KBM-7 (cell line): ENCODE data around the gene PRRT1.
A peak's percentile ranks its signal among the peaks of the same experiment; 100 is the strongest.
"Not testable (repeated sequence)": the region's sequence is repeated elsewhere in the genome, so short reads cannot be mapped to it uniquely, and the experiment has no call there.

Experiments used
- DNase-seq: peaks from one replicate; pipeline ENCODE4 v3.0.0-alpha.2; 2015
- in situ Hi-C: fragments of 300-500 bp; cut with MboI; formaldehyde crosslinking; loops from 2 replicates; pipeline ENCODE4 v1.14.3; 2020; ENCODE audit warnings: low sequenced_read_pairs, low pct_unique_long_range_greater_than_20kb, mixed read lengths

The PRRT1 gene

DNA sequence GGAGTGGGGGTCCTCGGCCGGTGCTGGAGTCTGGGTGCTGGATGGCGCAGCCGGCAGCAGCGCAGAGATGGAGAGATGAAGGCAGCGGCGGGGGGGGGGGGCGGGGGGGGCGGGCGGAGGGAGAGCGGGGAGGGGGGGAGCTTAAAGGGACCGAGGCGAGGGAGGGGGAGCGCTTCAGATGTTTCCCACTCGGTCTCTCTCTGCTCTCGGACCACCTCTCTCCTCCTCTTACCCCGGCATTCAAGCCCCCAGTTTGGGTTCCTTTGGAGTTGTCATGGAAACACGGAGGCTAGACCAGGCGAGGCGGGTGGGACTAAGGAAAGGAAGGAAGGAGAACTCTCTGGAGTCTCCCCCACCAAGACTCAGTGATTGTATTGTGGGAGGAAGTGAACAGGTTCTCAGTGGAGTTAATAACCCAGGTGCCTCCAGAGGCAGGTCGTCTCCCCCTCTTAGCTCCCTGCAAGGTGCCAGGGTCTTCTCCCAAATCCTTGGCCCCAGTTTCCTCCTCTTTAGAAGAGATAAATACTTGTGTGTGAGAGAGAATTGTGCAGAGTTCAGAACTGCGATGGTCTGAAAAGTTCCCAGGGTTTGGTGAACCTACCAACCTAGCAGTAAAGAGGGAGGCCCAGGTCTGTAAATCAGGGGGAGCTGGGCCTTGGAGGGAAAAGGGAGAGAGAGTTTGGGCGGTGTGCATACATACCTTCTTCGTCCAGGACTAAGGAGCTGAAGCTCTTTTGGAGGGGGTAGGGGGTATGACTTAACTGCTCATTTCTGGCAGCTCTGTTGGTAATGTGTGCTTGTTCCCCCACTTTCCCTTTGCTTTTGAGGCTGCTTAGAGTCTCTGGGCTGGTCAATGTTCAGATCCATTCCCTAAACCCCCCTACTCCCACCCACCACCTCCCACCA, at the start of gene PRRT1:
Gene PRRT1, minus strand, starts transcription at position 77 of the 906 bp plus-strand sequence. CDS start 112 bp downstream, outside the sequence.
- in situ Hi-C loops, result no loop called here
- DNase-seq, result no peak

DNA sequence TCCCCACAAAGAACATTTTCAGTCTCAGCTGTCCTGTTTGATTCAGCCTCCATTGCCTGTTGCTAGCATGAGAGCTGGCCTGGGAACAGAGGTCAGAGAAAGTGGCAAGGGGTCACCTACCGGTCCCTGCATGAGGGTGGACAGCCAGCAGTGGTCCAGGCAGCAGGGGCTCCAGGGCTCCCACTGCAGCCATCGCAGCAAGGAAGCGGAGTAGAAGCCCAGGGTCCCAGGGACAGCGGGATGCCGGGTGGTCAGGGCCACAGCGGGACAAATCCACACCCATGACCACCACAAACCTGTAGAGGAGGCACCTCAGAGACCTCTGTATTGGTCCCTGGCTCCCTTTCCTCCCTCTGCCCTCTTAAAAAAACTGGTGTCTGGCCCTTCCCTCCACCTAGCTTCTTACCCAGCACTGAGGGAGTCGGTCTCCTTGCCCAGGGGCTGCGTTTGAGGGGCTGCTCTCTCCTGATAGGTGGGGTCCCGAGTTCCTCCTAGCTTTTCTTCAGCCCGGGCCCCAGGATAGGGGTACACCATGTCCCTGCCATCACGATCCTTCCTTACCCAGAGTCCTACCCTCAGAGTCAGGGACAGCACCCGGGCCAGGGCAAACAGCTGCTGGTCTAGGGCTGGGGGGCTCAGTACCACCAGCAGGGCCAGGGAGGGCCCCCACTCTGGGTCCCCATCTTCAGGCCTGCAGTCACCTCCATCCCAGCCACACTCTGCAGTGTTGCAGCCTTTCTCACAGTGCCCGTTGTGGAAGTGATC, 49.2 kb upstream of the PRRT1 start:
- DNase-seq, result no peak
- in situ Hi-C loops, result no loop called here

DNA sequence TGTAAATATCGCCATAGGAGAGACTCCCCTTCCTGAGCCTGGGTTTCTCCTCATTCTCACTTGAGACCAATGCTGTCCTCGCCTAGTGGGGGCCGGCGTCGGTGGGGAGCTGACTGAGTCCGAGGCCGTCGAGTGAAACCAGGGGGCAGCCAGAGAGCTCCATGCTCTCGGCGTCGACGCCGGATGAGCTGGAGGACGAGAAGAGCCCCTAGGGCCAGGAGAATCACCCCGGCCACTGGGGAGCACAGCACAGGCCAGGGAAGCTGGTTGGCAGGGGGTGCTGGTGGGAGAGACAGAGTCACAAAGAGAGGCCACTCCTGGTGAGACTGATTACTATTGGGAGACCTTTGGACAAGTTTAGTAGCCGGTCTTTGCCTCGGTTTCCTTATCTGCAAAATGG, 47.1 kb upstream of the PRRT1 start:
- DNase-seq, result no peak
- in situ Hi-C loops, result no loop called here

DNA sequence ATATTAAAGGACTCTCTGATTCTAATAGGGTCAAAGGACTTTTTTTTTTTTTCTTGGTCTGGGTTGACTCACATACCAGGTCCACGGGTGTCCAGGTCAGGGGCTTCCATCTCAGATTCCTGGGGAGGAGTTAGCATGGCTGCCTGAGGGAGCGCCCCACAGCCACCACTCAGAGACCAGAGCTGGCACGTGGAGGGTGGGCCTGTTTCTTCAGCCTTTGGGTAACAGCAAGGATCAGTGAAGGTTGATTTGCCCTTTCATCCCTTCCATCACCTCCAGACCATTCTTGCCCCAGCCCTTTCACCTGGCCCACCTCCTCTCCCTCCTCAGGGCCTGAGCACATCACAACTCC, 46.6 kb upstream of the PRRT1 start:
- DNase-seq, result no peak
- in situ Hi-C loops, result no loop called here

DNA sequence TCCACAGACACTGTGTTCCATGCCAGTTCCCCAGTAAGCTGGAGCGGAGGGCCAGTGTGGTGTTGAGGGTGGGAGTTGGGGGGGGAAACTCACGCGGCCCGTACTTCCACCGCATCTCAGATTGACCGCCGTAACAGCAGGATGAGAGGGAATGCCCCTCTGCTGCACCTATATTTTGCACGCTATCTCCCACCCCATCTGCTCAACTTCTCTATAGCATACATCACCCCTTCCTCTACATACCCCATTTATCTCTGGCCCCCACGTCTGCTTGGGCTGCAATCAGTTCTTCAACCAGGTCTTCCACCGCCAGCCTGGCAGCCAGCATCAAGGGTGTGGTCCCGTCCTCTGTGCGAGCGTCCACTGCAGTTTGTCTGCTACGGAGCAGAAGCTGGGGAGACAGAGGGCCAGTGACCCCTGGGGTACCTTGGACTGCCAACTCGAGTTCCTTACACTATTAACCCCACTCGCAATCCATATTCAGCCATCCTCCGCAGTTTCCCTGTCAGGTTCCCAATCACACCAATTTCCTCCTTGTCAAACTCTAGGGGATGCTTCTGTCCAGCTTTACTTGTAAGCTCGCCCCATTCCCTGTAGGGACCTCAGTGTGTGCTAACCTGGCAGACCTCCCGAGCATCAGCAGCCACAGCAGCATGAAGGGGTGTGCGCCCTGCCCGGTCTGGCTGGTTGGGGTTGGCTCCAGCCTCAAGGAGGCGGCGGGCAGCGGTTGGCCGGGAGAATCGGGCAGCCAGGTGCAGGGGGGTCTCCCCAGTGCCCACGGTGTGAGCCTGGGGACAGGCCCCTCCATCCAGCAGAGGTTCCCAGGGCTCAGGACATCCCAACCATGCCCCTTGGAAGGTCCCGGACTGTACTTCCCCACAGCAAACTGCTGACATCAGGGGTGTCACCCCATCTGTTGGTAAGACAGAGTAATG, 45.2 kb upstream of the PRRT1 start:
- in situ Hi-C loops, result no loop called here
- DNase-seq, result no peak

DNA sequence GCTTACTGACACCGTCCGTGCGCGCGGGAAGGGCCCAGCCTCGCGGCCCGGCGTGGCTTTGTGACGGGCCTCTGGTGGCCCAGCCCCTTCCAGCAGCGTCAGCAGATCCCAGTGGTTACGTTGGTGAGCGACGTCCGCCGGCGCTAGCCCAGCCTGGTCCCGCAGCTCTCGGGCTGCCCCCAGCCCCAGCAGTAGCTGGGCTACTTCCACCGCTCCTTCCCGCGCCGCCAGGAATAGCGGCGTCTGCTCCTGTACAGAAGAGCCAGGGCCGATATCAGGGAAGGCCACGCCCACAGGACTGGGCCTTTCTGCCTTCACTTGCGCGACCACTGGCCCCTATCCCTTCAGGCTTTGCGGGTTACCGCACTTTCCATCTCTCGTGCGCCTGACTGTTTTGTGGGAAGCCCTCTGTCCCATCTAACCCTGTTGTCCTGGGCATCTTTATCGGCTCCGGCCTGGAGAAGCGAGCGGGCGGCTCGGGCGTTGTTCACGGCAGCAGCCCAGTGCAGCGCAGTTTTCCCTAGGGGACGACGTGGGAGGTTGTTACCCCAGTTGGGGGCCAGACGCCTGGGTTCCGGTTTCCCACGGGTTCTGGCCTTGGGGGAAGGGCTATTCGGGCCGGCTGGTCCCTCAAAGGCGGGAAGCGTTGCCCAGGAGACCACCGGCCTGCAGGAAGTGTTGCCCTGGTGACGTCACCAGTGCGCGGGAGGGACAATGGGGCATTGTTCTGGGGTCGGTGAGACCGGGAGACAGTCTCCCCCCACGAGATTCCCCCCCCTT, 44.4 kb upstream of the PRRT1 start:
- peak; percentile 67 for DNase-seq
- in situ Hi-C loops, result no loop called here

DNA sequence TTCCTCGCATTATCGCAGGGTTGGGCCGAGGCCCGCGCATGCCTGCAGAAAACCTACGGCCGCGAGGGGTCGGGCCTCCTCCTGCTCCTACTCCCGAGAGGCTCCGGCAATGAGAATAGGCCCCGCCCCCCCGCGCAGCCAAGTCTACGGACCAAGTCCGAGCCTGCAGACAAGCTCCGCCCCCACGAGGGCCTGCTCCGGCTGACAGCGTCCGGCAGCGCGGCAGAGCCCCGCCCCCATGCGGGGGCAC, 43.8 kb upstream of the PRRT1 start:
- in situ Hi-C loops, result no loop called here
- peak; percentile 99 for DNase-seq

DNA sequence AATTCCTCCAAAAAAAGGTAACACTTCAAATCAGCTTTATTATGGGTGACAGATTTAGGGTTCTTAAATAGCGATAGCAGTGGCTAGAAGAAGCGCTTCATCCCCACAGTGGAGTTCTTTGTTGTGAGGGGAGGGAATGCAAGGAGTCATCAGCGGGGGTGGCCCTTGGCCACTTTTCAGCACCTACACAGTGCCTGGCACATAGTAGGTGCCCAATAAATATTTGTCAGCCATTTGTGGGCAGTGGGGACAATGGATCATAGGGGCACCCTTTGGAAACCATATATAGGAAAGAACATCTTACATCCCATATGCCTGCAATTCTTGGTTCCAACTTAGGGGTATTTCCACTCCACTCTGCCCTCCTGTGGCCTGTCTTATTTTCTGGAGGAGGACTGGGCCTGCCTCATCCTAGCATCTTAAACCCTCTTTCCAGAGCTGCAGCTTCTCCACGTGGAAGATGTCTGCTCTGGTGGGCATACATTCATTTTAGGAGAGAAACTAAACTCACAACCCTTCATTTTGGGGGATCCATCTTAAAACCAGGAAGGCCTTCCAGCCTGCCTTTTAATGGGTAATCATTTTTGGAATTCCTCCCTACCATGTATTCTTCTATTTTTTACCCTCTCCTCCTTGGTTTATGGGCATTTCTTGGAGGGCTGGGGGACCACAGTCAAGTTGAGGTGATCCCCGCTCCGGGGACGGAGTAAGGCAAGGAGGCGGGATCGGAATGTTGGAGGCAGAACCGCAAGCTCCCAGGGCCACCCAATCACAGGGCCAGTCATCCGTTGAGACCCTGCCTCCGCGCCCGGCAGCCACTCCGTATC, 43.3 kb upstream of the PRRT1 start:
- in situ Hi-C loops, result no loop called here
- peak; percentile 70 for DNase-seq

DNA sequence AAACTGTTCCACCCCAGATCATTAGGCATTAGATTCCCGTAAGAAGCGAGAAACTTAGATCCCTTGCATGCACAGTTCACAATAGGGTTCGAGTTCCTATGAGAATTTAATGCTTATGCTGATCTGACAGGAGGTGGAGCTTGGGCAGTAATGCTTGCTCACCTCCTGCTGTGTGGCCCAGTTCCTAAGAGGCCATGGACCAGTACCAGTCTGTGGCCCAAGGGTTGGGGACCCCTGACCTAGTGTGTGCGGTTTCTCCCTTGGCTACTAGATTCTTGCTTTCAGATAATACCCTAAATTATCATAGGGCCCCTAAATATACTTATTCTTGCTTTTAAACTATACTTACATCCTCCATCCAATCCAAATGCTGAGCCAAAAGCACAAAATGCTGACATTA, 42.6 kb upstream of the PRRT1 start:
- in situ Hi-C loops, result no loop called here
- DNase-seq, result no peak

DNA sequence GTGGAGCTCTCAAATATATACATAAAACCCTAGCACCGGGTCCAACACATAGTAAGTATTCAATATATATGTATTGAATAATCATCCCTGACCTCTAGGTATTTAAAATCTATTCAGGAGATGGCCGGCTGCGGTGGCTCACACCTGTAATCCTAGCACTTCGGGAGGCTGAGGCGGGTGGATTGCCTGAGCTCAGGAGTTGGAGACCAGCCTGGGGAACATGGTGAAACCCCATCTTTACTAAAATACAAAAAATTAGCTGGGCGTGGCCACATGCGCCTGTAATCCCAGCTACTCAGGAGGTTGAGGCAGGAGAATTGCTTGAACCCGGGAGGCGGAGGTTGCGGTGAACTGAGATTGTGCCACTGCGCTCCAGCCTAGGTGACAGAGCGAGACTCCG, 41.4 kb upstream of the PRRT1 start:
- DNase-seq, in situ Hi-C loops: not testable (repeated sequence)

DNA sequence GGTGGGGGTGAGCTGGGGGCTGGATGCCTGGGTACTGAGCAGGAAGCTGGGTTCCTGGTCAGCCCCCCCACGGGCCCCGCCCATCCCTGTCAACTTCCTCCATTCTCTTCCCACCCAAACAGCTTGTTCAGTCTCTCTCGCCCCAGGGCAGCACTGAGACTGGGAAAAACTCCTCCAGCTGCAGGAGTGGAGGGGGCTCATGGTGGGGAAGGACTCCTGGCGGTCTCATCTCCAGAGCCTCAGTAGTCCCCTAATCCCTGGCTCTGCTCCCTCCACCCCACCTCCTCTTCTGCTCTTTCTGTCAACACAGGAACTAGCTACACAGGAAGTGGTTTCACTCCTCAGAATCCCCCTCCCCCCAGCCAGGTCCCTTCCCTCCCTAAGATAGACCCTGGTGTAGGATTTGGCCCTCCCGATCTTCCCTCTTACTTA, 40.9 kb upstream of the PRRT1 start, which contains the start of gene GPSM3:
Gene GPSM3, minus strand, starts transcription at position 36 of the 432 bp plus-strand sequence. CDS start 130 bp downstream, outside the sequence.
- peak; percentile 93 for DNase-seq
- in situ Hi-C loops, result no loop called here

DNA sequence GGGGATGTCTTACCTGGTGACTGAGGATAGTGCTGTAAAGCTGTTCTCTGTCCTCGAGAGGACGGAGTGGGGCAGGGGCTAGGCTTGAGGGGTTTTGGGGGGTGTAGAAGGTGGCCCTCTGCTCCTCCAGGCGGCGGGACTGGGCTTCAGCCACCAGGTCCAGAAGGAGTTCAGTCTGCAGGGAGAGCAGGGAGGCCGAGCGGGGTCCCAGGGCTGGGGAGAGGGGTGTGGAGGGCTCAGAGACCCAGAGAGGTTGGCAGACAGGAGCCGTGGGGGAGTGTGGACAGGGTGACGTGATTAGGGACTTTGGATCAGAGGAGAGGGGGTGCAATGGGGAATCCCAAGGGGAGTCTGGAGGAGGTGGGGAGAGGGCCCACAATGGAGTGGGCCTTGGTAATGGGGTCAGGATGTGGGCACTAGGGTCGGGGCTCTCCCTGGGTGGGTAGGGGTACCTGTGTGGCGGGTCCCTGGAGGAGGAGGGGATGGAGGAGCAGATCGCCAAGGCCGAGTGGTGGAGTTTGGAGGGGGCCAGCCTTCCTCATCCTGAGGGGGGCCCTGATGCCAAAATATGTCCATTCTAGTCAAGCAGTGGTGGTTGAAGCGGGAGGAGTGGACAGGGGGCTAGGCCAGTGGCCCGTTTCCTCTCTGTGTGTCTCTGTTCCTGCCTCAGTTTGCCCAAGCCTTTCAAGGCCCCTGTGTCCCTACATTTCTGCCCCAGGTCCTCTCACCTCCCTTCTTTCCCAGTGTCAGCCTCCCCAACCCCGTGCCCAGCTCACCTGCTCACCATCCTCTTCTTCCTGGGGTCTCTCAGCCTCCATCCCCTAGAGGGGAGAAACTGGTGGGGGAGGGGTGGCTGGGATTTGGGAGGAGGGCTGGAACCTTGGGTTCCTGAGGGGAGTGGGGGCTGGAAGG, 40.2 kb upstream of the PRRT1 start:
- DNase-seq, result no peak
- in situ Hi-C loops, result no loop called here

DNA sequence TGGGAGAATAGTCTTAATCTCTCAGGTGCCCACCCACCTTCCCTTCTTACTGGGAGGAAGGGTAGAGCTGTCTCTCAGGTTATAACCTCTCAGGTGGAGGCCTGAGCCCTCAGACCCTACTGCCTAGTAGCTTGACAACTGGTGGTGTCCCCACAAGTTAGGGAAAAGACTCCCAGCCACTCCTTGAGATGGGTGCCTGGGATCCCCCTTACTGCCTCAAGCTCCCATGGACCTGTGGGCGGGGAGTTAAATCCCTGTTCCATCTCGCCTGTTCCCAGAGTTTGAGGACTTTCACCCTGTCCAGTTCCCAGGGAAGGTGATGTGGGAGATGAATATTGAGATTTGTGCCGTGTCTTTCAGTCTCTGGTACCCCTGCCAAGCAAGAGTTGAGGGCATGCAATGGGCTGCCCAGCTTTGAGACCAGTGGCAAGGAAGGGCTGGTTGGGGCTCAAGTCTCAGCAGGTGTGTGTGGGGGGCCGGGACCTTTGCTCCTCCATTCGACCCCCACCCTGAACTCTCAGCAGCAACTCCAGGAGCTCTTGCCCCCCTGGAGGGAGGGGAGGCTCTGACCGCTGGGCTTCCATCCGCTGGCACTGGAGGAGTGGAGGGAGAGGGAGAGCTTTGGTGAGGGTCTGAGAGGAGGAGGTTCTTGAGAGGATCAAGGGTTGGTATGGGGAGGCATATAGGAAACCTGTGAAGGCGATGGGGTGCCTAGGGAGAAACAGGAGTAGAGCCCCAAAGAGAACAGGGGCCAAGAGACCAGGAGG, 39.4 kb upstream of the PRRT1 start:
- no peak for DNase-seq
- in situ Hi-C loops, result no loop called here

DNA sequence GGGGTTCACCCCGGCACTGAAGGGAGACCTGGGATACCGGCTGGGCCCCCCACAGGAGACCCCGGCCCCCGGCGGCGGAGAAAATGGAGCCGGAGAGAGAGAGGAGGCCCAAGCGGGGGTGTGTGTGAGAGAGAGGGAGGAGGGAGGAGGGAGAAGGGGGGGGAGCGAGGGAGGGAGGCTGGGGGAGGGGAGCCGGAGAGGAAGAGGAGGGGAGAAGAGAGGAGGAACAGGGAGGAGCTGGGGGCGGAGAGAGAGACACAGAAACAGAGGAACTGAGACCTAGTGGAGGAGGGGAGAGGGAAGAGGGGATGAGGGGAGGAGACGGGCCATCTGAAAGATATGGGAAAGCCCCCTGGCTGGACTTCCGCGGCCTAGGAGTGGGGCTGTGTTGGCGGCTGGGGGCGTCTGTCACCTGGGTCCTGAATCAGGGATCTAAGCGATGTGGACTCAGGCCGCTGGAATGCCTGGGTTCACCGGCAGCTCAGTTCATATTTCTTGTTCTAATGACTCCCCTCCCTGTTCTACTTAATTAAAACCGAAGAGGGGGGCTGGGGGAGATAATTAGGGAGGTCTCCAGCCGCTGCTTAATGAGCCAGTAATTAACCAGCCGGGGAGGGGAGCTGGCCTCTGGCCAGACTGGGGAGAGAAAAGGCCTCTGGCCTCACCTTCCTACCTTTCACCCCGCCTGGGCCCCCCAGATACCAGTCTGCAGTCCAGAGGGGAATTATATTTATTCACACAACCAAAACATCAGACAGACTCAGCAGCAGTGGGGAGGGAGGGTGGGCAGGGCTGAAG, 38.5 kb upstream of the PRRT1 start, which contains the start of gene PBX2:
Gene PBX2, minus strand, starts transcription at position 149 of the 798 bp plus-strand sequence. CDS start 287 bp downstream, outside the sequence.
- peak; percentile 91 for DNase-seq
- in situ Hi-C loops, result no loop called here

DNA sequence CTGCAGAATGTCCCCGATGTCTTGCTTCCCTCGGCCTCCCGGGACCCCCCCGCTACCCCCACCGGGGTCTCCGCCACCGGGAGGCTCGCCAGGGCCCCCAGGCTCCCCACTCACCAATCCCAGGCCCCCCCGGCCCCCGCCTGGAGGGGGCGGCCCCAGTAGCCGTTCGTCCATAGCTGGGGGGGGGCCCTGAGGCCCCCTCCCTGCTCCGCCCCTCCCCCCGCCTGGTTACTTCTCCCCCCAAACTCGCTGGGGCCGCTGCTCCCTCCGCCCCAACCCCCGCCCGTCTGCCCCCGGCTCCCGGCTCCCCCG, 38.0 kb upstream of the PRRT1 start:
- in situ Hi-C loops, result no loop called here
- DNase-seq, result no peak
